A549 treated with Hydrocortisone at 1 μM for 4 hours (cell line): ENCODE results near the gene UBE2A. TPM values are rescaled to one million over a fixed set of nuclear protein-coding genes. Genes with fewer than 3 reads are reported as not detected.

ENCODE experiments used
- total RNA-seq: library from RNA; stranded (reverse); fragments of 200-300 nt; extraction: Qiagen RNA extraction; gene quantifications from 5 replicates; pipeline ENCODE4 v1.2.3, GENCODE V29; 2022

The UBE2A gene
- 132 to 143 TPM (median 138 TPM) in 5 replicates for total RNA-seq

DNA sequence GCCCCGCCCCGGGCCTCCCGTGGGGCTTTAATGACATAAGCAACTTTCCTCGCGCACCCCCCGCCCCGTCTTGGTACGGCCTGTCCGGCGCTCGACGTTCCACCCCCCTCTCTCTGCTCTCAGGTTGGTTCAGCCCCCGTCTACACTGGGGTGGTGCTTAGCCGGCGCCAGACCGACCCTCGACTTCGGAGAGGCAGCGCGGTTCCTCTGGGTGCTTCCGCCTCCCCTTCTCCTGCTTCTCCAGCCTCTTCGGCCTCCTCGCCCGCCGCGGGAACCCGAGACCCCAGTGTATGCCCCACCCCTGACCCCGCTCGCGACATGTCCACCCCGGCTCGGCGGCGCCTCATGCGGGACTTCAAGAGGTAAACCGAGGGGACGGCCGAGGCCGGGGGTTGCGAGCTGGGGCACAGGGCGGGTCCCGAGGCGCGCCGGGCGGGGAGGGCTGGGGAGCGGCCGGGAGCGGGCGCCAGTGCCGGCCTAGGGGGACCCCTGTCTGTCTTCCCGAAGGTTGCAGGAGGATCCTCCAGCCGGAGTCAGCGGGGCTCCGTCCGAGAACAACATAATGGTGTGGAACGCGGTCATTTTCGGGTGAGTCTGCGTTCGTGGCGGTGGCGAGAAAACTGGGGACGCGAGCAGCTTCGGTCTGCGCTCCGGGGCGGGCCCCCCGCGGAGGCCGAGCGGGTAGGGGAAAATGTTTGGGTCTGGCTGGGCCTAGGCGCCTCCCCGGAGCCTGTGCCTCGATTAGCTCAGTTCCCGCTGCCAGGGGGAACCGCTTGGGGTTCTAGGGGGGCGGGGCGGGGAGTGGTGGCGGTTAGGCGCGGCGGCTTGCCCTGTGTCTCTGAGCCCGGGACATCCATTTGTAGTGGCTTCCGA, at the start of gene UBE2A:
Gene UBE2A (plus strand): TSS at position 170 of the 873 bp plus-strand sequence. CDS start 149 bp downstream, at position 319.

DNA sequence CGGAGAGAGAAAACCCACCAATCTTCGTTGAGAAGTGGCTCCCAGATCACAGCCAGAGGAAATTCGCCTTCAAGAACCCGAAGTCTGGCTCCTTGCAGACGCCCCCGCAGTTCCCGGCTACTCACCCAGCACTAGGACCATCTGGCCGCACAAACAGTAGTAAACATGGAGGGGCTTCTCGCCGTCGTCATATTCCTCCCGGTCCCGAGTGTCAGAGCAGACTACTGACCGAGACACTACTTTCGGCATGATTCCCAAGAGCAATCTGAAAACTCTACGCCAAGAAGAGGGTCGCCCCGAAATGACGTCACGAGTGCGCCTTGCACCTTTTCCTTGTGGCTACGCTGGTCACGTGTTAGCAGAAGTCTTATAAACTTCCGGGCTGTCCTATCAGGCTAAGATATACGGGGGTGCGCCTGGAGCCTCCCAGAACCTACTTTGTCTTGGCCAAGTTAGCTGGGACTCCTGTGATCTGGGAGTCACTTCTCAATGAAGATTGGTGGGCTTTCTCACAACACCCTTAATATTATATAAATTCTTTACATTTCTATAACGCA, 9.2 kb upstream of the UBE2A start, which contains the start of gene STEEP1:
Gene STEEP1 (minus strand): TSS at position 303 of the 557 bp plus-strand sequence. CDS start 54 bp downstream, at position 249.

DNA sequence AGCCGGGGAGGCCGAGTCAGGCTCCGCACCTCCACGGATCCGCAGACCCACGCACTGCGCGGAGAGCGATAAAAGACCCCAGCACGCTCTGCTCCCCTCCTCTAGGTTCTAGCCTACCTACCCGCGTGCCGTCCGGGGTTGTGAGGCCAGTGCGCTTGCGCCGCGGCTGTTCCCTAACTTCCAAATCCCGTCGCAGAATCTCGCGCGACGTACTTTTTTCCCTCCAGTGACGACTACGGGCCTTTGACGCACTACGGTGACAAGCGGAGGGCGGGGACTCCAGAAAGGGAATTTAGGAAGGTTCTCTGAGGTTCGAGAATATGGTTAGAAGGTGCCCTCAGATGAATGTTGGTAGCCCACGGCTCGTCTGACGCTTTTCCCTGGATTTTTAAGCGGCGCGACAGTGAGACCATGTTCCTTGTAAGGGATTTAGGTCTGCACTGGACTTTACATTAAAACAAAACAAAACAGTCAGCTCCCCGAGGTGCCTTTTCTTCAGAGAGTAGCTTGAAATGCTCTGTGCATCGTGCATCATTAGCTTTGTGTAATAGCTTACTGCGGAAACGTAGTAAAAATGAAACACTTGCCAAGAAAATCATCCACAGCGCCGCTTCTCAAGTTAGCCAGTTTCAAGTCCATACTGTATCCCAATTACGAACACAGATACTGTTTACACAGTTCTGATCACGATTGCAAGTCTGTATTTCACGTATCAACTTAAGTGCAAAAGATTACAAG, 32.1 kb downstream of the UBE2A start, which contains the start of gene NKRF:
Gene NKRF (minus strand): TSS at position 145 of the 738 bp plus-strand sequence.

Other genes with a start within 250 kb of the UBE2A start
- gene SLC25A43, start 175.2 kb upstream of the UBE2A start, total RNA-seq, result 27.8 to 31.7 TPM (median 31.3 TPM) in 5 replicates
- gene SLC25A5, start 106.1 kb upstream of the UBE2A start, total RNA-seq, result 750 to 784 TPM (median 755 TPM) in 5 replicates
- 27.2 to 41.6 TPM (median 30.9 TPM) in 5 replicates for gene STEEP1, start 9.2 kb upstream of the UBE2A start, total RNA-seq
- 16.3 to 19.3 TPM (median 16.9 TPM) in 5 replicates for gene NKRF, start 31.9 kb downstream of the UBE2A start, total RNA-seq
- gene SEPTIN6, start 118.6 kb downstream of the UBE2A start, total RNA-seq, result 10.0 to 12.5 TPM (median 10.3 TPM) in 5 replicates
- 0.10 to 0.14 TPM in 2 of 5 replicates, not detected in the others for gene SOWAHD, start 184.0 kb downstream of the UBE2A start, total RNA-seq
- gene RPL39, start 217.1 kb downstream of the UBE2A start, total RNA-seq, result 3,501 to 4,126 TPM (median 3,665 TPM) in 5 replicates